Measurements from ENCODE around the gene RASGEF1B. TPM values are rescaled to one million over a fixed set of nuclear protein-coding genes. Genes with fewer than 3 reads are reported as not detected.
"Not testable (repeated sequence)": the region's sequence is repeated elsewhere in the genome, so short reads cannot be mapped to it uniquely, and the experiment has no call there.

RASGEF1B gene
- total and polyA plus RNA-seq, 2 experiments from 2014 or later: 29.1 to 53.4 TPM

- Histone ChIP-seq H3K9me3 (ENCODE audit: low read depth) (no peaks in the 10 kb centered on the region), H3K4me3 (no peak overlapping the region), H3K27me3 (no peaks in the 10 kb centered on the region), H3K36me3 (replicated peaks; ENCODE audit: insufficient read depth, low read depth) (no peaks in the 10 kb centered on the region), H2AFZ (no peak overlapping the region), H3K4me2 (no peak overlapping the region), H3K9me2 (replicated peaks; ENCODE audit: insufficient read depth) (no peaks in the 10 kb centered on the region), H3K4me1 (ENCODE audit: insufficient read depth) (no peaks in the 10 kb centered on the region), H3K79me2 (no peaks in the 10 kb centered on the region), H3K27ac (no peak overlapping the region), H4K20me1 (ENCODE audit: insufficient read depth, poor library complexity, severe bottlenecking) (no peaks in the 10 kb centered on the region)
- no peak for TF ChIP-seq EZH2 (IDR thresholded peaks at IDR 0.05; ENCODE audit: borderline replicate concordance)
- TF ChIP-seq EZH2phosphoT487 (IDR thresholded peaks at IDR 0.05; ENCODE audit: low read depth, severe bottlenecking, unreplicated experiment): no peak
- no peak for TF ChIP-seq CTCF (IDR thresholded peaks at IDR 0.05; ENCODE audit: poor library complexity)
- DNase-seq (ENCODE audit: low spot score): no peak
- 86% methylated on average over 4 of the region's 4 CpGs for WGBS (ENCODE audit: low lambda C conversion rate, missing lambda C conversion rate)
Measured at GRCh38 chr4:81407726-81408125, 64.0 kb downstream of the RASGEF1B start.

GRCh38 chr4:81406481-81406880 lies 65.2 kb downstream of the RASGEF1B start:
- DNase-seq (ENCODE audit: low spot score); H3K27ac ChIP-seq; H3K9me2 ChIP-seq (replicated peaks; ENCODE audit: insufficient read depth); H3K4me2 ChIP-seq; H4K20me1 ChIP-seq (ENCODE audit: insufficient read depth, poor library complexity, severe bottlenecking); H3K79me2 ChIP-seq; H3K36me3 ChIP-seq (replicated peaks; ENCODE audit: insufficient read depth, low read depth); H3K9me3 ChIP-seq (ENCODE audit: low read depth); H2AFZ ChIP-seq; H3K4me3 ChIP-seq; H3K4me1 ChIP-seq (ENCODE audit: insufficient read depth); H3K27me3 ChIP-seq: not testable (repeated sequence)
- 89% methylated on average over 13 of the region's 13 CpGs for WGBS (ENCODE audit: low lambda C conversion rate, missing lambda C conversion rate)

- Histone ChIP-seq H4K20me1 (ENCODE audit: insufficient read depth, poor library complexity, severe bottlenecking) (no peaks in the 10 kb centered on the region), H3K9me2 (replicated peaks; ENCODE audit: insufficient read depth) (no peaks in the 10 kb centered on the region), H3K36me3 (replicated peaks; ENCODE audit: insufficient read depth, low read depth) (no peaks in the 10 kb centered on the region), H2AFZ (no peak overlapping the region), H3K4me3 (no peak overlapping the region), H3K4me1 (ENCODE audit: insufficient read depth) (no peaks in the 10 kb centered on the region), H3K4me2 (peak overlapping the region; percentile 64), H3K79me2 (no peaks in the 10 kb centered on the region), H3K27me3 (no peaks in the 10 kb centered on the region), H3K27ac (no peak overlapping the region), H3K9me3 (ENCODE audit: low read depth) (no peaks in the 10 kb centered on the region)
- peak; percentile 89 for DNase-seq (ENCODE audit: low spot score)
- WGBS (ENCODE audit: low lambda C conversion rate, missing lambda C conversion rate): 1% methylated on average over 4 of the region's 4 CpGs
- TF ChIP-seq EZH2 (IDR thresholded peaks at IDR 0.05; ENCODE audit: borderline replicate concordance): no peak
- peak; percentile 81 for TF ChIP-seq CTCF (IDR thresholded peaks at IDR 0.05; ENCODE audit: poor library complexity)
Measured at GRCh38 chr4:81405900-81406401, 65.8 kb downstream of the RASGEF1B start.

GRCh38 chr4:81404741-81405140 lies 67.0 kb downstream of the RASGEF1B start:
- Histone ChIP-seq H3K4me1 (ENCODE audit: insufficient read depth) (no peaks in the 10 kb centered on the region), H4K20me1 (ENCODE audit: insufficient read depth, poor library complexity, severe bottlenecking) (no peaks in the 10 kb centered on the region), H3K27me3 (no peaks in the 10 kb centered on the region), H3K27ac (no peak overlapping the region), H3K36me3 (replicated peaks; ENCODE audit: insufficient read depth, low read depth) (no peaks in the 10 kb centered on the region), H3K79me2 (no peaks in the 10 kb centered on the region), H3K4me2 (no peak overlapping the region), H3K9me2 (replicated peaks; ENCODE audit: insufficient read depth) (no peaks in the 10 kb centered on the region), H3K9me3 (ENCODE audit: low read depth) (no peaks in the 10 kb centered on the region), H2AFZ (no peak overlapping the region), H3K4me3 (no peak overlapping the region)
- no peak for TF ChIP-seq CTCF (IDR thresholded peaks at IDR 0.05; ENCODE audit: poor library complexity)
- no peak for TF ChIP-seq EZH2phosphoT487 (IDR thresholded peaks at IDR 0.05; ENCODE audit: low read depth, severe bottlenecking, unreplicated experiment)
- TF ChIP-seq EZH2 (IDR thresholded peaks at IDR 0.05; ENCODE audit: borderline replicate concordance): no peak
- WGBS (ENCODE audit: low lambda C conversion rate, missing lambda C conversion rate): 88% methylated on average over 6 of the region's 6 CpGs
- DNase-seq (ENCODE audit: low spot score): no peak
